Activated naive CD4-positive, alpha-beta T cell treated with anti-CD3 and anti-CD28 coated beads for 36 hours (primary cell): Measurements from ENCODE around the gene PAX4. TPM values are rescaled to one million over a fixed set of nuclear protein-coding genes. Genes with fewer than 3 reads are reported as not detected.

Source experiments
- CTCF ChIA-PET: fragments of 350-600 bp; sonication (Branson Sonifier 250); formaldehyde crosslinking; loops from one replicate; lab custom pipeline; 2021; ENCODE audit warnings: antibody characterized with exemption; lab: Charles Lee
- DNase-seq: peaks from one replicate; pipeline ENCODE4 v3.0.0-alpha.2; 2020
- H3K27ac Mint-ChIP-seq: one replicate; pipeline ENCODE4 v1.8.0; 2021; ENCODE audit warnings: mild to moderate bottlenecking, mixed read lengths
- H3K27me3 Mint-ChIP-seq: one replicate; pipeline ENCODE4 v1.8.0; 2021; ENCODE audit warnings: low read depth, mixed read lengths
- H3K36me3 Mint-ChIP-seq: one replicate; pipeline ENCODE4 v1.8.0; 2021; ENCODE audit warnings: low read depth, mixed read lengths
- H3K4me1 Mint-ChIP-seq: one replicate; pipeline ENCODE4 v1.8.0; 2021; ENCODE audit warnings: low read depth, mixed read lengths
- H3K4me3 Mint-ChIP-seq: one replicate; pipeline ENCODE4 v1.8.0; 2021; ENCODE audit warnings: mild to moderate bottlenecking, moderate library complexity, mixed read lengths
- H3K9me3 Mint-ChIP-seq: one replicate; pipeline ENCODE4 v1.8.0; 2021; ENCODE audit warnings: mixed read lengths
- intact Hi-C: fragments of 100-400 bp; cut with micrococcal nuclease; formaldehyde crosslinking; loops from one replicate; pipeline ENCODE4 v1.15.1; 2023
- total RNA-seq, 2 experiments: library from RNA; stranded (reverse); gene quantifications; one replicate each; pipeline ENCODE4 v1.2.3, GENCODE V29; 2021

The PAX4 gene
- total RNA-seq = not detected

- no peaks in the 10 kb centered on the region for H3K36me3 Mint-ChIP-seq
- intact Hi-C loops = no loop called here
- CTCF ChIA-PET = no interaction called here
- no peak within 1 kb of the TSS for H3K4me3 Mint-ChIP-seq
- peaks cover 44% of the 10 kb centered on the region for H3K27me3 Mint-ChIP-seq
- H3K4me1 Mint-ChIP-seq = peaks cover 5% of the 10 kb centered on the region
- DNase-seq = no peak
- no peaks in the 10 kb centered on the region for H3K9me3 Mint-ChIP-seq
- H3K27ac Mint-ChIP-seq = no peak within 1 kb of the TSS
Measured at GRCh38 chr7:127618042-127618441, at the start of gene PAX4. Gene PAX4 (minus strand): TSS chr7:127618142. CDS start chr7:127615928, 2,214 bp downstream.

- peak overlapping the region; percentile 72 for H3K27ac Mint-ChIP-seq
- H3K4me1 Mint-ChIP-seq = peaks cover 51% of the 10 kb centered on the region
- no peak for DNase-seq
- intact Hi-C loops = loop anchor here (1.0 kb wide), 1 partner anchor 15 kb away; the partner anchor contains the start of gene SND1
- CTCF ChIA-PET = no interaction called here
- no peak overlapping the region for H3K4me3 Mint-ChIP-seq
- no peaks in the 10 kb centered on the region for H3K9me3 Mint-ChIP-seq
- peaks cover 41% of the 10 kb centered on the region for H3K36me3 Mint-ChIP-seq
- no peaks in the 10 kb centered on the region for H3K27me3 Mint-ChIP-seq
Measured at GRCh38 chr7:127667017-127667670, 49.2 kb upstream of the PAX4 start.

GRCh38 chr7:127666602-127667001, 48.7 kb upstream of the PAX4 start:
- H3K27ac Mint-ChIP-seq = no peak overlapping the region
- DNase-seq = no peak
- H3K27me3 Mint-ChIP-seq = no peaks in the 10 kb centered on the region
- H3K4me3 Mint-ChIP-seq = no peak overlapping the region
- no peaks in the 10 kb centered on the region for H3K9me3 Mint-ChIP-seq
- CTCF ChIA-PET = no interaction called here
- intact Hi-C loops = loop anchor here (1.0 kb wide), 1 partner anchor 14 kb away; the partner anchor contains the start of gene SND1
- H3K36me3 Mint-ChIP-seq = peaks cover 38% of the 10 kb centered on the region
- peaks cover 53% of the 10 kb centered on the region for H3K4me1 Mint-ChIP-seq

GRCh38 chr7:127665922-127666321, 48.0 kb upstream of the PAX4 start:
- DNase-seq = no peak
- intact Hi-C loops = no loop called here
- CTCF ChIA-PET = no interaction called here
- Mint-ChIP-seq H3K27me3 (no peaks in the 10 kb centered on the region), H3K27ac (no peak overlapping the region), H3K9me3 (no peaks in the 10 kb centered on the region), H3K4me3 (no peak overlapping the region), H3K4me1 (peaks cover 58% of the 10 kb centered on the region), H3K36me3 (peaks cover 40% of the 10 kb centered on the region)

GRCh38 chr7:127658970-127659630, 41.2 kb upstream of the PAX4 start:
- no peak for DNase-seq
- H3K9me3 Mint-ChIP-seq = no peaks in the 10 kb centered on the region
- no peak overlapping the region for H3K4me3 Mint-ChIP-seq
- peaks cover 59% of the 10 kb centered on the region for H3K4me1 Mint-ChIP-seq
- peaks cover 48% of the 10 kb centered on the region for H3K36me3 Mint-ChIP-seq
- H3K27me3 Mint-ChIP-seq = no peaks in the 10 kb centered on the region
- H3K27ac Mint-ChIP-seq = no peak overlapping the region
- intact Hi-C loops = no loop called here
- CTCF ChIA-PET = no interaction called here

- Mint-ChIP-seq H3K4me1 (peaks cover 62% of the 10 kb centered on the region), H3K4me3 (no peak overlapping the region), H3K36me3 (peaks cover 51% of the 10 kb centered on the region), H3K27me3 (no peaks in the 10 kb centered on the region), H3K9me3 (no peaks in the 10 kb centered on the region), H3K27ac (no peak overlapping the region)
- DNase-seq = no peak
- CTCF ChIA-PET = no interaction called here
- intact Hi-C loops = no loop called here
Measured at GRCh38 chr7:127657500-127657899, 39.6 kb upstream of the PAX4 start.

GRCh38 chr7:127655720-127656119, 37.8 kb upstream of the PAX4 start:
- intact Hi-C loops = no loop called here
- peaks cover 52% of the 10 kb centered on the region for H3K4me1 Mint-ChIP-seq
- H3K9me3 Mint-ChIP-seq = no peaks in the 10 kb centered on the region
- CTCF ChIA-PET = no interaction called here
- no peak for DNase-seq
- H3K27ac Mint-ChIP-seq = no peak overlapping the region
- no peak overlapping the region for H3K4me3 Mint-ChIP-seq
- peaks cover 39% of the 10 kb centered on the region for H3K36me3 Mint-ChIP-seq
- H3K27me3 Mint-ChIP-seq = no peaks in the 10 kb centered on the region

- DNase-seq = no peak
- Mint-ChIP-seq H3K36me3 (peaks cover 33% of the 10 kb centered on the region), H3K4me3 (peak overlapping the region; percentile 99), H3K4me1 (peaks cover 46% of the 10 kb centered on the region), H3K27me3 (no peaks in the 10 kb centered on the region), H3K27ac (peak overlapping the region; percentile 62), H3K9me3 (no peaks in the 10 kb centered on the region)
- intact Hi-C loops = loop anchor here (5.0 kb wide), 1 partner anchor 453 kb away; no protein-coding TSS in a partner anchor
- CTCF ChIA-PET = interaction anchor here (0.6 to 1.0 kb wide), 3 partner anchors 66 to 667 kb away, joined by 3 to 5 read pairs (median 4); partner anchors contain the start of gene ARF5
Measured at GRCh38 chr7:127654404-127655394, 36.8 kb upstream of the PAX4 start.

- Mint-ChIP-seq H3K36me3 (peaks cover 23% of the 10 kb centered on the region), H3K4me1 (peaks cover 40% of the 10 kb centered on the region), H3K4me3 (peak overlapping the region; percentile 99), H3K27me3 (no peaks in the 10 kb centered on the region), H3K9me3 (no peaks in the 10 kb centered on the region), H3K27ac (no peak overlapping the region)
- no peak for DNase-seq
- intact Hi-C loops = loop anchor here (5.0 kb wide), 1 partner anchor 454 kb away; no protein-coding TSS in a partner anchor
- CTCF ChIA-PET = no interaction called here
Measured at GRCh38 chr7:127653396-127653795, 35.5 kb upstream of the PAX4 start.

GRCh38 chr7:127652333-127653248, 34.6 kb upstream of the PAX4 start:
- DNase-seq = no peak
- Mint-ChIP-seq H3K27me3 (no peaks in the 10 kb centered on the region), H3K4me1 (peaks cover 37% of the 10 kb centered on the region), H3K4me3 (peak overlapping the region; percentile 99), H3K9me3 (no peaks in the 10 kb centered on the region), H3K27ac (peak overlapping the region; percentile 91), H3K36me3 (peaks cover 21% of the 10 kb centered on the region)
- intact Hi-C loops = loop anchor here (1.0 to 5.0 kb wide), 4 partner anchors 15 to 455 kb away; no protein-coding TSS in a partner anchor
- CTCF ChIA-PET = no interaction called here
